ENCODE results near the gene LSR.

LSR gene

GRCh38 chr19:35290381-35291127 lies 41.8 kb downstream of the LSR start:
- no peak for DNase-seq

GRCh38 chr19:35291259-35291658 lies 42.5 kb downstream of the LSR start:
- DNase-seq, result no peak

GRCh38 chr19:35291916-35292315 lies 43.1 kb downstream of the LSR start, which contains the start of gene MAG:
MAG (plus strand) TSS chr19:35292161; CDS start chr19:35295409, 3,248 bp downstream.
- DNase-seq, result no peak

- DNase-seq, result no peak
Measured at GRCh38 chr19:35292421-35293362, 43.9 kb downstream of the LSR start.

GRCh38 chr19:35293363-35293739 lies 44.5 kb downstream of the LSR start:
- DNase-seq, result no peak

GRCh38 chr19:35293808-35294207 lies 45.0 kb downstream of the LSR start:
- no peak for DNase-seq

- DNase-seq, result no peak
Measured at GRCh38 chr19:35294328-35294727, 45.5 kb downstream of the LSR start.

GRCh38 chr19:35294859-35295791 lies 46.3 kb downstream of the LSR start:
- no peak for DNase-seq

- DNase-seq, result peak; percentile 32
Measured at GRCh38 chr19:35295792-35296462, 47.1 kb downstream of the LSR start.

GRCh38 chr19:35296644-35297514 lies 48.1 kb downstream of the LSR start:
- no peak for DNase-seq

- no peak for DNase-seq
Measured at GRCh38 chr19:35297515-35297848, 48.7 kb downstream of the LSR start.

- DNase-seq, result no peak
Measured at GRCh38 chr19:35297922-35298321, 49.1 kb downstream of the LSR start.

GRCh38 chr19:35298561-35298972 lies 49.8 kb downstream of the LSR start:
- DNase-seq, result no peak

- no peak for DNase-seq
Measured at GRCh38 chr19:35299523-35300338, 50.9 kb downstream of the LSR start.

GRCh38 chr19:35300339-35300649 lies 51.5 kb downstream of the LSR start:
- DNase-seq, result no peak

- DNase-seq, result no peak
Measured at GRCh38 chr19:35301961-35302360, 53.2 kb downstream of the LSR start.

GRCh38 chr19:35302446-35302845 lies 53.6 kb downstream of the LSR start:
- no peak for DNase-seq

- no peak for DNase-seq
Measured at GRCh38 chr19:35303357-35303915, 54.6 kb downstream of the LSR start.

GRCh38 chr19:35304036-35304435 lies 55.2 kb downstream of the LSR start:
- no peak for DNase-seq

GRCh38 chr19:35305181-35305580 lies 56.4 kb downstream of the LSR start:
- DNase-seq, result no peak

Measured in activated CD4-positive, alpha-beta T cell treated with anti-CD3 and anti-CD28 coated beads, Interleukin-2, amount 50 U/mL, for 1 hour (primary cell).